ENCODE data around the gene BTNL3.

DNA sequence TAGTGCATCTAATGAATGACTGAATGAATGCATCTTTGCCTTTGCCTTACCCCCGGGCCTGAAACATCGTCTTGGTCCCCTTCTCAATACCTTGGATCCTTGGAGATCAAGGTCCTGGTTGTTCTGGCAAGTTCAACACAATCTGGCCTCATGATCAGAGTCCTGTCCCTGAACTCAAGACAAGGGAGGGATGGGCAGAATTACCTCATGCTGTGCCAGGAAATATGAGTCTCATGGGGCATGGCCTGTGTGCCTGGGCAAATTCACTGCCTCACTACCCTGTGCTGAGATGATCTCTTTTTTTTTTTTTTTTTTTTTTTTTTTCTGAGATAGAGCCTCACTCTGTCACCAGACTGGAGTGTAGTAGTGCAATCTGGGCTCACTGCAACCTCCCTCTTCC, 630 bp upstream of the BTNL3 start:
- TF ChIP-seq POLR2AphosphoS5 (IDR thresholded peaks at IDR 0.05; ENCODE audit: low read depth, low read length) (no peak), NFIC (IDR thresholded peaks at IDR 0.05; ENCODE audit: borderline replicate concordance) (no peak), CTCF (IDR thresholded peaks at IDR 0.05) (no peak), RAD21 (IDR thresholded peaks at IDR 0.05; ENCODE audit: low read length) (no peak), RXRA (IDR thresholded peaks at IDR 0.05; ENCODE audit: borderline replicate concordance, low read depth) (no peak), RFX5 (IDR thresholded peaks at IDR 0.05; ENCODE audit: low read length) (no peak), SIN3A (IDR thresholded peaks at IDR 0.05; ENCODE audit: borderline replicate concordance, low read depth, low read length) (no peak), EP300 (IDR thresholded peaks at IDR 0.05; ENCODE audit: borderline replicate concordance in 1 of 2, low read depth in 1 of 2, low read length in 1 of 2) (no peak)
- TF ChIP-seq, protein P1, sequence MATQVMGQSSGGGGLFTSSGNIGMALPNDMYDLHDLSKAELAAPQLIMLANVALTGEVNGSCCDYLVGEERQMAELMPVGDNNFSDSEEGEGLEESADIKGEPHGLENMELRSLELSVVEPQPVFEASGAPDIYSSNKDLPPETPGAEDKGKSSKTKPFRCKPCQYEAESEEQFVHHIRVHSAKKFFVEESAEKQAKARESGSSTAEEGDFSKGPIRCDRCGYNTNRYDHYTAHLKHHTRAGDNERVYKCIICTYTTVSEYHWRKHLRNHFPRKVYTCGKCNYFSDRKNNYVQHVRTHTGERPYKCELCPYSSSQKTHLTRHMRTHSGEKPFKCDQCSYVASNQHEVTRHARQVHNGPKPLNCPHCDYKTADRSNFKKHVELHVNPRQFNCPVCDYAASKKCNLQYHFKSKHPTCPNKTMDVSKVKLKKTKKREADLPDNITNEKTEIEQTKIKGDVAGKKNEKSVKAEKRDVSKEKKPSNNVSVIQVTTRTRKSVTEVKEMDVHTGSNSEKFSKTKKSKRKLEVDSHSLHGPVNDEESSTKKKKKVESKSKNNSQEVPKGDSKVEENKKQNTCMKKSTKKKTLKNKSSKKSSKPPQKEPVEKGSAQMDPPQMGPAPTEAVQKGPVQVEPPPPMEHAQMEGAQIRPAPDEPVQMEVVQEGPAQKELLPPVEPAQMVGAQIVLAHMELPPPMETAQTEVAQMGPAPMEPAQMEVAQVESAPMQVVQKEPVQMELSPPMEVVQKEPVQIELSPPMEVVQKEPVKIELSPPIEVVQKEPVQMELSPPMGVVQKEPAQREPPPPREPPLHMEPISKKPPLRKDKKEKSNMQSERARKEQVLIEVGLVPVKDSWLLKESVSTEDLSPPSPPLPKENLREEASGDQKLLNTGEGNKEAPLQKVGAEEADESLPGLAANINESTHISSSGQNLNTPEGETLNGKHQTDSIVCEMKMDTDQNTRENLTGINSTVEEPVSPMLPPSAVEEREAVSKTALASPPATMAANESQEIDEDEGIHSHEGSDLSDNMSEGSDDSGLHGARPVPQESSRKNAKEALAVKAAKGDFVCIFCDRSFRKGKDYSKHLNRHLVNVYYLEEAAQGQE (IDR thresholded peaks at IDR 0.05; ENCODE audit: low read depth, low read length), result no peak
